GM10266 (cell line): ENCODE measurements around the gene LIMD2.

ENCODE experiments used
- DNase-seq: peaks from one replicate; pipeline ENCODE4 v3.0.0; 2012; ENCODE audit errors: extremely low spot score
- TF ChIP-seq, protein P1 (sequence below): IDR thresholded peaks from 2 replicates; pipeline ENCODE4 v1.5.1; 2012; ENCODE audit warnings: mild to moderate bottlenecking, low read depth; ENCODE audit not compliant: control insufficient read depth, insufficient read depth; ENCODE audit errors: missing control alignments

LIMD2 gene

DNA sequence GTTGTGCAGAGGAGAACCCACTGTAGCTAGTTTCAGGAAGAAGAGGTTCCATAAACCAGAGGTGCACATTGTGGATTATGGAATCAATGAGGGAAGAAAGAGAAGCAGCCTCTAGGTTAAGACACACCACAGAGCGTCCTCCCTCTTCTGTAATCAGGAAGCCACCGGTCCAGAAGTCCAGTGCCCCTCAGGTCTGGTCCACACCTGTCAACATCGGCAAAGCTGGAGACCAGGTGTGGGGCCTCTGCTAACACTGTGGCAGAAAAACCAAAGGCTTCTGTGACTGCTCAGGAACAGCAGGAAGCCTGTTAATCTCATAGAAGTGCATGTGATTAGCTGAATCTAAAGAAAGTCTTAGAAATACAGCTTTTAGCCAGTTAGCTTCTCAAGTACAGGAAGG is 23.3 kb downstream of the LIMD2 start:
- no peak for DNase-seq
- TF ChIP-seq, protein P1, sequence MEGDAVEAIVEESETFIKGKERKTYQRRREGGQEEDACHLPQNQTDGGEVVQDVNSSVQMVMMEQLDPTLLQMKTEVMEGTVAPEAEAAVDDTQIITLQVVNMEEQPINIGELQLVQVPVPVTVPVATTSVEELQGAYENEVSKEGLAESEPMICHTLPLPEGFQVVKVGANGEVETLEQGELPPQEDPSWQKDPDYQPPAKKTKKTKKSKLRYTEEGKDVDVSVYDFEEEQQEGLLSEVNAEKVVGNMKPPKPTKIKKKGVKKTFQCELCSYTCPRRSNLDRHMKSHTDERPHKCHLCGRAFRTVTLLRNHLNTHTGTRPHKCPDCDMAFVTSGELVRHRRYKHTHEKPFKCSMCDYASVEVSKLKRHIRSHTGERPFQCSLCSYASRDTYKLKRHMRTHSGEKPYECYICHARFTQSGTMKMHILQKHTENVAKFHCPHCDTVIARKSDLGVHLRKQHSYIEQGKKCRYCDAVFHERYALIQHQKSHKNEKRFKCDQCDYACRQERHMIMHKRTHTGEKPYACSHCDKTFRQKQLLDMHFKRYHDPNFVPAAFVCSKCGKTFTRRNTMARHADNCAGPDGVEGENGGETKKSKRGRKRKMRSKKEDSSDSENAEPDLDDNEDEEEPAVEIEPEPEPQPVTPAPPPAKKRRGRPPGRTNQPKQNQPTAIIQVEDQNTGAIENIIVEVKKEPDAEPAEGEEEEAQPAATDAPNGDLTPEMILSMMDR: no peak

DNA sequence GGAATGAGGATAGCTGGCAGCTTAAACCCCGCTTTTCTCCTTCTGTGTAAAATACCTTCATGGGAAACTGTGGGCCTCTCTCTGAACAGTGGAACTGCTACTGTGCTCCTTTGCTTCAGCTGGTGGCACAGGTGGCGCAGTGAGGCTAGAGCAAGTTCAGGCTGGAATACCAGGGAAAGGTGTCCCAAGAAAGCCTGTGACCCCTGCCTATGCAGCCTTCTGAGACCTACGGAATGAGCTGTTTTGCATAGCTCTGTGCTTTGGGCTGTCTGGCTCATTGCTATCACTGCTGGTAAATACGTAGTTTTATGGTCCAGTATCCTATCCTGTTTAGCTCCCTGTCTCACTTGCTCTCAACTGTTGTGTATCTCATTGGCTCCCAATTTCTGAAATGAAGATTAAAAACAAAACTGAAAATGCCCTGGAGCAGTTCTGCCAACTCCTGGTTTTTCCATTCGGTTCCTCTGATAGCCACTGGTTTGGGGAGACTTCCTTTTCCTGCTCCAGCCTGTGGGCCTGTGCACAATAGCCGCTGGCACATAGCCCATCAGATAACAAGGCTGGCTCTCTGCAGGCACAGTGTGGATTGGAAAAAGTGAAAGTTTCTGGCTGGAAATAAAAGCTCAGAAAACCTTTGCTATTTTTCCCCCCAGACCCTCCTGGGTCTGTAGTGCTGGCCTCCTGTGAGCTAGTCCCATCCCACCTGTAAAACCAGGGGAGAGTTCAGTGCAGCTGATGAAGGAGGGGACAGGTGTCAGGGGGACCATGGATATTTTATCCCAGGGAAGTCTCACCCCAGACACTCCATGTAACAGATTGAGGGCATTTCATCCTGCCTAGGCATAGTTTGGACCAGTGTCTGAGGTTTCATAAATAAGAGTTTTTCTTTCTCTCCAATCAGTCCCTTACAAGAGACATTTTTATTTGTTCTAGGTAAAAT is 24.0 kb downstream of the LIMD2 start:
- no peak for DNase-seq
- TF ChIP-seq, protein P1: no peak

DNA sequence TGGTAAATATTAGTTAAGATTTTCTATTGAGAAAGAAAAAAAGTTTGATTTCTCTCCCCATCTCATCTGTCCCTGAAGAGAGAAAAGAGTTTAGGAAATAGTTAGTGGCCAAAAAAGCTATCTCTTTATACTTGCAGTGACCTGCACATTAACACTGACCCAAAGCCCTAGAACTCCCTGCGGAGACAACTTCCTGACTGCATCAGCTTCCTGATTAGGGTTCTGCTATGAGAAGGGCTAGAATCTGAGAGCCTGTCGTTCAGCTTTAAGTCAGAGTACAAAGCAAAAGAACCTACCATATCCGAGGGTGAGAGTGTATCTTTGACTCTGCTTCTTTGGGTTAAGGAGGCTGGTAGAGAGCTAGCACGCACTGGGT is 24.7 kb downstream of the LIMD2 start:
- no peak for DNase-seq
- TF ChIP-seq, protein P1: no peak

DNA sequence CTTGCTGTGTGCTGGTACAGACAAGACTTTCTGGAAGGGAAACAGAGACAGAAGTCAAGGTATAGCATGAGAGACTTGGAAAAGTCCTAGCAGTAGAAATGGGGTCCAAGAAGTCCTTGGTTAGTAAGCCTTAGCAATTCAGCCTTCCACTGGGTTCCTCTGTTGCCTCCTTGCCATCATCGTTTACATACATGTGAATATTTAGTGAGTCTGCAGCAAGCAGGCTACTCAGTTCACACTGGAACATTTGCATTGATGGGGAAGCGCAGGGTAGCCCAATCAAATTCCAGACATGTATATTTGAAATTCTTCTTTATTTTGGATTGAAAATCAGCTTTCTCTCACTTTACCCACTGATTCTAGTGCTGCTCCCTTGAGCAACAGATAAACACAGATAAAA is 27.1 kb downstream of the LIMD2 start:
- DNase-seq: no peak

DNA sequence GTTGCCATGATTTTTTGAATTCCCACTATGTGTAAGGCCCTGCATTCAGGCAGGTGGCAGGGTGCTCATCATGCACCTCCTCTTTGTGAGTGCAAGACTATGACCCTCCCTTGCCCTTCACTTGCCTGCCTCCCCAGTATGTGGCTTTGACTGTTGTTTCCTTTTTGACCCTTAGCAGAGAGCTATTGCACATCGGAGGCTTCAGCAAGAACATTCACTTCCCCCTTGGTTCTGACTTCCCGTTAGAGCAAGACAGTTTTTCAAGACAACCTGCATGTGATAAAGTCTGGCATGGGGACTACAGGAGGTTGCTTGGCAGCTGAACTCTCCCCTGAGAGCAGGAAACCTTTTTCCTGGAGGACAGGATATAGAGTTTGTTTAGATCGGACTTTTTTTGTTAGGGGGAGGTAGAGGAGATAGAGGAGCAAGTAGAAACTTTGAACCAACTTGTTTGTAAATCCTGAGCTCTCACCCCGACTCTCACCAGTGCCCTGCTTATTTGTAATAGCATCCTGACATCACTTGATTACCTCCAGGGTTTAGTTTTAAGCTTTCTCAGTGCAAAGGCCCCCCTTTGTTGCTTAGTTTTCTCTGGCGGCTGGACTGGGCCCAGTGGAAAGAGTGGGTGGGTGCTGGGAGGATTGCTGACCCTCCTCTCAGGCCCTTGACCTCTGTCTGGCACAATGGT is 34.3 kb downstream of the LIMD2 start:
- TF ChIP-seq, protein P1: no peak
- no peak for DNase-seq

More for the DNA sequence above, 27.1 kb downstream of the LIMD2 start:
- TF ChIP-seq, protein P1: no peak

DNA sequence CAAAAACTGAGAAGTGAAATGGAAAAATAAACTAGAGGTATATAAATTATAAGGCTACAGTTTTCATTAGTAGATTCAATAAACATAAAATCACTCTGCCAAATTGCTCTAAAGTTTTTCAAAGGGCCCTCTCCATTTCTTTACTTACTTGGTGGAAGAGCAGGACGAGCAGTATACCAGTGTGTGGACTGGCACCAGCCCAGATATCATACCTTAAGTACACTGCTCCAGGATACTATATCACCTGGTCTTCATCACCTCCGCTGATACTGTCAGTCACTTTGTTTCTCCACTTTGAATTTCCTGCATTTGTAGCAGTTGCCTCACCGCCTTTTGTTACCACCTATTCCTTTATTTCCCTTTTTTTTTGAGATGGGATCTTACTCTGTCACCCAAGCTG is 40.1 kb downstream of the LIMD2 start:
- TF ChIP-seq, protein P1: no peak
- DNase-seq: no peak

DNA sequence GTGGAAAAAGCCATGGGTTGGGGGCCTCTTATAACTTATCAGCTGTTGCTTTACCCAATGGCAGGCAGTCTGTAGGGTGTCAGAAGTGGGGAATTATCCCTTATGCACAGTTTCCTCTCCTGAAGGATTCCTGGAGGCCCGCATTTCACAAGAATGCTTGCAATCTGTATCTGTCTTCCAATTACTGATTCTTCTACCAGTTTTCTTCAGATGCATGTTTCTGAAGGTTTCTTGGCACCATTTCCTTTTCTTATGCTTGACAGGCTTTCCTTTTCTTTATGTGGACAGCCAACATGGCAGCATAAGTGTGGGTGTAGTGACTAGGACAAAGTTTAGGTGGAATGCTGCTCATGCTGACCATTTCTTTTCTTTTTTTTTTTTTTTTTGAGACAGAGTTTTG is 41.6 kb downstream of the LIMD2 start:
- TF ChIP-seq, protein P1: no peak
- DNase-seq: no peak
